CD4-positive, alpha-beta T cell (primary cell): Measurements from ENCODE around the gene DCST2. TPM values are rescaled to one million over a fixed set of nuclear protein-coding genes. Genes with fewer than 3 reads are reported as not detected.

Experiments
- ATAC-seq: fragments of 200-7000 bp; cut with Tn5 transposase; one replicate; pipeline ENCODE4 v1.10.0; 2022; ENCODE audit warnings: mild to moderate bottlenecking; ENCODE audit not compliant: poor library complexity
- CTCF ChIA-PET: fragments of 350-600 bp; sonication (Branson Sonifier 250); formaldehyde crosslinking; loops from one replicate; lab custom pipeline; 2021; ENCODE audit warnings: antibody characterized with exemption, inconsistent platforms; lab: Charles Lee
- POLR2A ChIA-PET: fragments of 350-600 bp; sonication (Branson Sonifier 250); formaldehyde crosslinking; loops from one replicate; lab custom pipeline; 2021; ENCODE audit warnings: antibody characterized with exemption, inconsistent platforms; lab: Charles Lee
- DNase-seq, 14 experiments: peaks; one replicate each; pipeline ENCODE4 v3.0.0-alpha.2; 2013 to 2020; ENCODE audit warnings: mixed read lengths in 2 of 14
- H3K27ac ChIP-seq, 2 donors: one replicate each; pipeline versions ENCODE4 v1.5.1 to v1.7.0; 2013; ENCODE audit warnings: low read length in 2 of 2, low read depth in 1 of 2, mild to moderate bottlenecking in 1 of 2
- H3K27me3 ChIP-seq, 2 experiments: 1 replicate in 1 of 2; 2 replicates in 1 of 2; pipeline versions ENCODE4 v1.6.1 to v1.7.0; 2013; ENCODE audit warnings: low read length in 2 of 2, control low read depth in 1 of 2, mild to moderate bottlenecking in 1 of 2, moderate library complexity in 1 of 2; ENCODE audit not compliant: insufficient read depth in 2 of 2, control insufficient read depth in 1 of 2
- H3K36me3 ChIP-seq: one replicate; pipeline ENCODE4 v1.6.1; 2013; ENCODE audit warnings: low read length, control low read depth; ENCODE audit not compliant: insufficient read depth
- H3K4me1 ChIP-seq: one replicate; pipeline ENCODE4 v1.6.1; 2013; ENCODE audit warnings: low read length, control low read depth; ENCODE audit not compliant: insufficient read depth
- H3K4me3 ChIP-seq: one replicate; pipeline ENCODE4 v1.5.1; 2013; ENCODE audit warnings: mild to moderate bottlenecking, low read length, moderate library complexity
- H3K9me3 ChIP-seq, 2 experiments: 1 replicate in 1 of 2; 2 replicates in 1 of 2; pipeline versions ENCODE4 v1.6.1 to v1.7.0; 2013; ENCODE audit warnings: low read length in 2 of 2, mild to moderate bottlenecking in 2 of 2, control low read depth in 1 of 2, moderate library complexity in 1 of 2; ENCODE audit not compliant: control insufficient read depth in 1 of 2, insufficient read depth in 1 of 2
- H3K27ac Mint-ChIP-seq: one replicate; pipeline ENCODE4 v1.8.0; 2020; ENCODE audit warnings: mixed read lengths
- H3K27me3 Mint-ChIP-seq: one replicate; pipeline ENCODE4 v1.8.0; 2021; ENCODE audit warnings: mixed read lengths
- H3K36me3 Mint-ChIP-seq: one replicate; pipeline ENCODE4 v1.8.0; 2021; ENCODE audit warnings: low read depth, mixed read lengths
- H3K4me1 Mint-ChIP-seq: one replicate; pipeline ENCODE4 v1.8.0; 2021; ENCODE audit warnings: low read depth, mixed read lengths
- H3K4me3 Mint-ChIP-seq: one replicate; pipeline ENCODE4 v1.8.0; 2020; ENCODE audit warnings: mild to moderate bottlenecking, mixed read lengths
- H3K9me3 Mint-ChIP-seq: one replicate; pipeline ENCODE4 v1.8.0; 2020; ENCODE audit warnings: mixed read lengths
- CTCF ChIP-seq: fragments of 200-600 bp; IDR thresholded peaks from one replicate; pipeline ENCODE4 v1.8.0; 2022; ENCODE audit warnings: antibody characterized with exemption, mild to moderate bottlenecking
- intact Hi-C, 2 experiments: fragments of 100-400 bp; cut with DNase I in 1 of 2; cut with micrococcal nuclease in 1 of 2; formaldehyde crosslinking; loops; one replicate each; pipeline versions ENCODE4 v1.15.1 to v1.9.0; 2023 to 2025; cut with DNase I, micrococcal nuclease
- total RNA-seq, 174 experiments: library from RNA in 2 of 174; stranded (reverse) in 2 of 174; gene quantifications; one replicate each; pipeline ENCODE4 v1.2.3 and lab custom pipeline; 2021 to 2026

DCST2 gene
- total RNA-seq, 2 experiments from 2014 or later: 1.4 to 2.2 TPM

DNA sequence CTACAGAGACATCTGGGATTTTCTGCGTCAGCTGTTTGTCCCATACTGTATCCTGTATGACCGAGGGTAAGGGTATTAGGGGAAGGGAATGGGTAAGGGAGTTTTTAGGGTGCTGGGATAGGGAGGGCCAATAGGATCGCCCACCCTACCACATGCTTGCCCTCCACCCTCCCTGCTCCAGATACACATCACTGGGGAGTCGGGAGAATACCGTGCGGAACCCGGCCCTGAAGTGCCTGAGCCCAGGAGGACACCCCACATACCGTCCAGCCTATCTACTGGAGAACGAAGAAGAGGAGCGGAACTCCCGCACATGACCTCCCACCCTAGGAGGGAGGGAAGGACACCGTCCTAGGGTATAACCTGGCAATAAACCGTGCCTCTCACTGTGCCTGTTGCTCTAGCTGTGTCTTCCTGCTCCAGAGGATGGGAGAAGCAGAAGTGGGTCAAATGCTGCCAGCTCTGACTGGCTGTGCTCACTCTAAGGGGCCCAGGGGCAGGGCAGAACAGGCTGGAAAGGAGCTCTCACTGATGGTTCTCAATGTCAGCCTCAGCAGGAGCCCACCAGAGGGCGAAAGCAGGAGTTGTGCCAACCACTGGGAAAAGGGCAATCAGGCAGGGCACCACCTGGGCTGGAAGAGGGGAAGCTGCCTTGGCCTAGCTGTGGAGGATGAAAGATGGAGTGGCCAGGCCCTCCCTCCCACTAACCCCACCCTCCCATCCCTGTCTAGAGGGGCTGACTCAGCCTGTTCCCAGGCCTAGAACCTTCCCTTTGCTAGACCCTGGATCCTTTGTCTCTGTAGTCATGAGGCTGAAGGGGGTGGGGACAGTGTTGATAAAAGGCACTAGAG lies 40.6 kb downstream of the DCST2 start:
- H3K36me3 ChIP-seq: peaks cover 39% of the 10 kb centered on the region
- CTCF ChIA-PET: interaction anchor here (1.3 to 13.2 kb wide), 2 partner anchors 9 to 26 kb away, joined by 3 to 159 read pairs; no protein-coding TSS in a partner anchor
- Mint-ChIP-seq H3K36me3 (peaks cover 26% of the 10 kb centered on the region), H3K9me3 (no peaks in the 10 kb centered on the region), H3K27me3 (no peaks in the 10 kb centered on the region), H3K4me1 (peaks cover 33% of the 10 kb centered on the region), H3K4me3 (no peak overlapping the region), H3K27ac (no peak overlapping the region)
- TF ChIP-seq CTCF: no peak
- no peak overlapping the region for H3K4me3 ChIP-seq
- no peak overlapping the region for H3K27ac ChIP-seq
- H3K9me3 ChIP-seq: no peaks in the 10 kb centered on the region
- H3K27me3 ChIP-seq: no peaks in the 10 kb centered on the region
- no peak for DNase-seq
- intact Hi-C loops: no loop called here
- ATAC-seq: no peak
- POLR2A ChIA-PET: interaction anchor here (1.0 to 2.5 kb wide), 4 partner anchors 8 to 38 kb away, joined by 3 to 19 read pairs (median 12); partner anchors contain the start of genes FLAD1 and PBXIP1
- peaks cover 33% of the 10 kb centered on the region for H3K4me1 ChIP-seq

DNA sequence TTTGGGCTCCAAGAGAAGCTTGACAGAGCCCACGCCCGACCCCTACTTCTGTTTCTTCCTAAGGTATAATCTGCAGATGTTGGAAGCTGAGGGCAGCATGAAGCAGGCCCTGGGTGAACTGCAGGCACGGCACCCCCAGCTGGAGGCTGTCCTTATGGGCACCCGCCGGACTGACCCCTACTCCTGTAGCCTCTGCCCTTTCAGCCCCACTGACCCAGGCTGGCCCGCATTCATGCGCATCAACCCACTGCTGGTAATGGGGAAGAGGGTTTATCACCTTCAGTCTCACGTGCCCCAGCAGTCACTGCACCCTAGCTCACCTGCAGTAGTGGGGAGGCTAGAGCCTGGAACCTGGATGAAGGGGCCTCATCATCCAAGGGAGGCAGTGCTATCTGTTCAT lies 43.3 kb downstream of the DCST2 start:
- Histone ChIP-seq H3K4me3 (no peak overlapping the region), H3K36me3 (peaks cover 50% of the 10 kb centered on the region), H3K27ac (no peak overlapping the region), H3K4me1 (peaks cover 26% of the 10 kb centered on the region), H3K27me3 (no peaks in the 10 kb centered on the region), H3K9me3 (no peaks in the 10 kb centered on the region)
- intact Hi-C loops: no loop called here
- DNase-seq (no peak), ATAC-seq (no peak)
- ChIA-PET POLR2A (interaction anchor here (0.7 kb wide), 1 partner anchor 27 kb away, joined by 3 read pairs; no protein-coding TSS in a partner anchor), CTCF (interaction anchor here (1.3 to 1.7 kb wide), 2 partner anchors 9 to 27 kb away, joined by 3 to 6 read pairs; no protein-coding TSS in a partner anchor)
- Mint-ChIP-seq H3K4me3 (no peak overlapping the region), H3K27me3 (no peaks in the 10 kb centered on the region), H3K27ac (no peak overlapping the region), H3K4me1 (peaks cover 16% of the 10 kb centered on the region), H3K9me3 (no peaks in the 10 kb centered on the region), H3K36me3 (peaks cover 33% of the 10 kb centered on the region)
- TF ChIP-seq CTCF: no peak

DNA sequence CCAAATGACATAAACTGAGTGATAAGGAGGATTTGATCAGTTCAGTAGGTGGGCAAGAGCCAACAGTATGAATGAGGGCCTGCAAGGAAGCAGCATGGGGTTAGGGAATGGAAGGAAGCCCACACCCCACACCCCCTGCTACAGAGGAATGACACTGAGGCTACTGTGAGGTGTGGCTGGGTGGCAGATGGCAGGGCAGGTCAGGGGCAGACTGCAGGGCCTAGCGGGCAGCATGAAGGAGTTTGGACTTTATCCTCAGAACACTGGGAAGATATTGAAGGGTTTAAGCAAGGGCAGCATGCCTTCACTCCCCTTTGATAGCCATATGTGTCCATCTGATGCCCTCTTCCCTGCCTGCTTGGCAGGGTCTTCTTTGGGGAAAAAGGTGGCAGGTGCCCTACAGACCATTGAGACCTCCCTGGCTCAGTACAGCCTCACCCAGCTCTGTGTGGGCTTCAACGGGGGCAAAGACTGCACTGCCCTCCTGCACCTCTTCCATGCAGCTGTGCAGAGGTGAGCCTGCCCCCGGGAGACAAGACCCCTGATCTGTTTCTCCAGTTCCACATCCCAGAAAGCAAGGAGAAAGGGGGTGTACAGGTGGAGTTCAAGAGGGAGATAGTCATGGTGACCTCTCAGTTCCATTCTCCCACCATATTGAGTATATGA lies 44.3 kb downstream of the DCST2 start:
- ChIA-PET CTCF (interaction anchor here (1.3 to 1.7 kb wide), 2 partner anchors 10 to 28 kb away, joined by 3 to 6 read pairs; no protein-coding TSS in a partner anchor), POLR2A (interaction anchor here (1.3 kb wide), 1 partner anchor 10 kb away, joined by 6 read pairs; no protein-coding TSS in a partner anchor)
- H3K4me3 ChIP-seq: no peak overlapping the region
- no peak for TF ChIP-seq CTCF
- H3K9me3 ChIP-seq: no peaks in the 10 kb centered on the region
- no peak overlapping the region for H3K27ac Mint-ChIP-seq
- no peaks in the 10 kb centered on the region for H3K9me3 Mint-ChIP-seq
- intact Hi-C loops: loop anchor here in 1 of 2 experiments (1.0 kb wide), 1 partner anchor 11 kb away; no protein-coding TSS in a partner anchor
- ATAC-seq (no peak), DNase-seq (no peak)
- peaks cover 33% of the 10 kb centered on the region for H3K4me1 ChIP-seq
- no peak overlapping the region for H3K4me3 Mint-ChIP-seq
- no peaks in the 10 kb centered on the region for H3K27me3 ChIP-seq
- peaks cover 33% of the 10 kb centered on the region for H3K36me3 Mint-ChIP-seq
- H3K4me1 Mint-ChIP-seq: peaks cover 15% of the 10 kb centered on the region
- H3K27me3 Mint-ChIP-seq: no peaks in the 10 kb centered on the region
- H3K36me3 ChIP-seq: peaks cover 50% of the 10 kb centered on the region
- no peak overlapping the region for H3K27ac ChIP-seq
